HG02610 (cell line): ENCODE measurements around the gene BMP5.

Source experiments
- ATAC-seq: cut with Tn5 transposase; IDR thresholded peaks from one replicate; pipeline ENCODE4 v1.9.1; 2021; ENCODE audit warnings: mild to moderate bottlenecking, moderate library complexity; ENCODE audit not compliant: unreplicated experiment

BMP5 gene

DNA sequence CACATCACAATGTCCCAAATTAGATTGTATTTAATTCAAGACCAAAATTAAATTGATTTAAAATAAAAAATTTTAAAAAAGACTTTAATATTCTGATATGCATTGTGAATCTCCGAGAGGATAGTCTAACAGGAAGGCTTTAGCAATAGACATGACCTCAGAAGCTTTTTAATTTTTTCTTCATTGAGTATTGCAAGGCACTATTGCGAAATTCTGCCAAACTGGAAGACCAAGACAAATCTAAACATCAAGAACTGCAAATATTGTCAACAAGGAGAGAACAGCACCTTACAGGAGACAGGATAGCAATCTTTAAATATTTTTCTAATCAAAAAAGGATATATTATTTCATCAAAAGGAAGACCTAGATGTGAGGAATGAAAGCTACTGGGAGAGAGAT lies 56.9 kb downstream of the BMP5 start:
- ATAC-seq: no peak

GRCh38 chr6:55812509-55812908 lies 62.9 kb downstream of the BMP5 start:
- ATAC-seq: no peak

DNA sequence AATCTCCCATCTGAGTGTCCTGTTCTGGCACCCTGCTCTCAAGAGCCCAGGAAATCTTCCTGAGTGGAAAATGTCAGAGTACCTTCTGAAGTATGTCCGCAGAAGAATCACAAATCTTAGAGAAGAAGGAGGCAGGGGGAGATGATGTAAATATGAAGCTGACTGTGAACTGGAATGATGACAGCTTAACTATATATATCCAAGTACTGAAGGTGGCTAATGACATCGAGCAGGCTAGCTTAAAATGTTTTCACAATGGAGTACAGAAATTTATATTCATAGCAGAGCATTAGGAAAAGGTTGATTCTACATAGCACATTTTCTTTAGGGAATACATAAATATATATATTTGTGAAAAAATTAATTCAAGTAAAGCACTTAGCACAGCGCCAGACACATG lies 64.3 kb downstream of the BMP5 start:
- ATAC-seq: no peak

GRCh38 chr6:55802259-55802658 lies 73.1 kb downstream of the BMP5 start:
- ATAC-seq: no peak

DNA sequence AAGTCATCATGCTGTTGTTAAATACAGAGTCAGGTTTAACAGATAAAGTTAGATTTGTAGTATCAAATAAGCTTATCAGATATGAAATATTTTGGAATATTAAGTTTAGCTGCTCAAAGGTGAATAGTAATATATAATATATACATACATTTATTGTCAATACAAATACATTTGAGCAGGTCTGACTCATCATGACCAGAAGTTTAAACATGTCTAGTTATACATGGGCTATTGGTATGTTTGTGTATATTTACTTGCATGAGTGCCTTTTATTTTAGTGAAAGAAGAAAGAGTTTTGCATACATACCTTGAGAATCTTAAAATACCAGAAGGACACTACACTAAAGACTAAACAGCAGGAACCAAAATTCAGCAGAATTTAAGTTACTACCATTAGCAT lies 76.8 kb downstream of the BMP5 start:
- no peak for ATAC-seq

GRCh38 chr6:55794136-55794812 lies 81.1 kb downstream of the BMP5 start:
- ATAC-seq: no peak

DNA sequence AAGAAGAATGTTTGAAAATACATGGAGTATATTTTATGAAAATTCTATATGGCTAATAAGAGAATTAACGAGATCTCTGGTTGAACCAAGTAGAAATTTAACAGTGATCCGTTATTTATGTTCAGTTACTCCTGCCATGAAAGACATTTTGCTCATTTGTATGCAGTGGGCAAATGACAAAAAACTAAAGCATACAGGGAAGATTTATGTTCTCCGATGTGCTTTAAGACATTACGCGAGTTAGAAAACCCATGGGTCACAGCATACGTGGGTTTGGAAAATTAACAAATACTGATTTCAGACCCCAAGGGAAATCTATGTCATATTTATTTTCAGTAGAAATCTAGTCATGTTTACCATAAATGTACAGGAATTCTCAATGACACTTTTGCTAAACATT lies 90.1 kb downstream of the BMP5 start:
- ATAC-seq: no peak

- ATAC-seq: no peak
Observed at GRCh38 chr6:55782275-55782674, 93.1 kb downstream of the BMP5 start.

GRCh38 chr6:55778705-55779104 lies 96.7 kb downstream of the BMP5 start:
- ATAC-seq: peak; percentile 81

GRCh38 chr6:55777469-55777868 lies 97.9 kb downstream of the BMP5 start:
- ATAC-seq: no peak

DNA sequence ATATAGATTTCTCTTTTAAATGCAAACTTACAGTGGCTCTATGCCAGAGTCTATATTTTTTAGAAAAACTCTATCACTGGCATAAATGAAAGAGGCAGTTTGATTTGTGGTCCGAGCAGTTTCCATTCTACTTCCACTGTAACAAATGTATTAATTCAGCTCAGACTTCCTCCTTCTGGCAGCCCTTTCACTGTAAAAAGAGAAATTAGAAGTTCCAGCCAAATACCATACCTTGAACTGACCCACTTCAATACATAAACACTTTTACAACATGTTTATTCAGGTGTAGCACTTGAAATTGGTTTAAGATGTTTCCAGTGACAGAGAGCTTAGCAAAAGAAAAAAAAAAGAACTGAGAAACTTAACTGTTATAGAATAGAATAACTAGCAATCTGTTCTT lies 99.3 kb downstream of the BMP5 start:
- ATAC-seq: no peak

DNA sequence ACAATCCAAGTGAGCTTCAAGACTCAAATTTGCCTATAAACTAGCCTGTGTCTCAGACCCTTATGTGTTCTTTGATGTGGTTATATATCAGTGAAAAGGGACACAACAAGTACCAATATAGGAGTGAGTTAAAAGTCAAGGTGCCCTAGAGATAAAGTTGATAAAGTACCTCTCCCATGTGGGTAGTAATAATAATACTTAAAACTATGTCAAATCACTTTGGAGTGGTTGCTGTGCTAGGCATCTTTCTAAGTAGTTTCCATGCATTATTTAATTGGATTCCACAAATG lies 100.4 kb downstream of the BMP5 start:
- no peak for ATAC-seq

GRCh38 chr6:55774286-55775028 lies 100.9 kb downstream of the BMP5 start:
- no peak for ATAC-seq

- no peak for ATAC-seq
Observed at GRCh38 chr6:55773620-55774216, 101.7 kb downstream of the BMP5 start.

DNA sequence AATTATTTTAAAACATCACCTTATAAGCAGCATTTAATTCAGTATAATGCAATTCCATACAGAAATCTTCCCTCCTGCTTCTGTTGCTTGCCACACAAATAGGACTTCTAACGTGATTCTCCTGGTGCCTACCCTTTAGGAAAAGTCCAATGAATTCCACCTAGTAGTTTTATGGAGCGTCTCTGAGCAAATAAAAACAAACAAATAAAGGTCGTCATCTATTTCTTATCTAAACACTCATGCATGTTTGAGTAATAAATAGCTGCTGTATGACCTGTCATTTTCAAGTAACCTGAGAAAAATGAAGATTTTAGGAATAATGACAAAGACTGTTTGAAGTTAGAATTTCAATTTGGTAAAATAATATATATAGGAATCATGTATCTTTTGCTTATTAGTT lies 102.7 kb downstream of the BMP5 start:
- ATAC-seq: no peak

GRCh38 chr6:55759536-55759935 lies 115.9 kb downstream of the BMP5 start:
- ATAC-seq: no peak

DNA sequence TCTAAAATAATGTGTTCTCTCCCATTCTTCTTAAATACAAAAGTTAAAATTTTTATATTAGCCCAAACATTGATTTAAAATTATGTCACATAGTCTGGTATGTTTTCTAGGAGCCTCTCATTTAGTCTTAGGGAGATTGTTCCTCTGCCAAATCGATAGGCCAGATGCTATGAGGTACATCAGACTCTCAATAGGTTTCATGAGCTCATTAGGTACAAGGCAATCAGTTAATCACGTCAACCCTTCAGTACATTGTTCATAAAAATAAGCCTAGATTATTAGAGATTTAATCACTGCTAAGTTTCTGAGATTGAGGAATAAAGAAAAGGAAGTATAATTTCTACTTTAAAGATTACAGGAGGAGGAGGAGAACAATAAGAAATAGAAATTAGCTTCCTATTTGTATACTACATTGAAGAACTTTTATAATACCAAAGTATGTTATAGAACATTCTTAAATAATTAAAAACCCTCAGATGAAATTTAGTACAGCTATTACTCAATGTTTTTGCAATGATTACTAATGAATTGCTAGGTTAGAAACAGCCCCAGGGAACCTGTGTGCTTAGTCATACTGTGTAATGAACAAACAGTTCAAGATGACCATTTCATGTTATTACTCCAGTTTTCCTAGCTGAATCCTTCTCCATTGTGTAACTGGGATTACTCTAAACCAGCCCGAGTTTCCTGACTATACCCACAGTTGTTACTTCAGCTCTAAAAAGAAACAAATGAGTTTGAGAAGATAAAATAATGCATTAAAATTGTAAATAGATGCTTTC lies 117.0 kb downstream of the BMP5 start:
- no peak for ATAC-seq

- ATAC-seq: no peak
Observed at GRCh38 chr6:55756531-55757031, 118.8 kb downstream of the BMP5 start.

DNA sequence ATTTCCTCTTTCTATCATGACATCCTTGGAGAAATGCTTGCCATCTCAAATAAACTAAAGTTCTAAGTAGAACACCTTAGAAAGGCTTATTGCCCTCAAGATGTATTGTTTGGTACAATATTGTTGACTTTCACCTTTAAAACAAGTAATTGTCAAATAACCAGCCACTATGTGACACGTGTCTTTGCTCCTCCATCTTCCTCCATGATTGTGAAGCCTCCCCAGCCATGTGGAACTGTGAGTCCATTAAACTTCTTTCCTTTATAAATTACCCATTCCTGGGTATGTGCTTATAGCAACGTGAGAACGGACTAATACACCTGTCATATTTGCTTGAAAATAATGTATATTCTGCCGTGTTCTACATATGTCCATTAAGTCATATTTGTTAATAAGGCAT lies 126.5 kb downstream of the BMP5 start:
- no peak for ATAC-seq

DNA sequence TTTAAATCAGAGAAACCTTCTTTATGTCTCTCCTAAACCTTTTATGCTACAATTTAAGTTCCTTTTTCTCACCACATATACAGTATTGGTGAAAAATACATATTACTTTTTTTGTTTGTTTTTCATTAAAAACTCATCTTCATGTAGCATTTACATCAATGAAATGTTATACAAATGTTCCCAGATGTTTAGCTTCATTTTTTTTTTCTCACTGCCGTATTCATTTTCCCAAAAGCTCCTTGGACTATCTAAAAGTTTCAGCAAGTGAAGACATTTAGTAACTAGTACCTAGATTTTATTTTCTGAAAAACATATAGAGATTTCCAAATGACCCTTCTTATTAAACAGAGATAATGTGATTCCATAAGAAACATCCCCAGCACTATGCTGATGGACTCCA lies 128.9 kb downstream of the BMP5 start:
- ATAC-seq: no peak

DNA sequence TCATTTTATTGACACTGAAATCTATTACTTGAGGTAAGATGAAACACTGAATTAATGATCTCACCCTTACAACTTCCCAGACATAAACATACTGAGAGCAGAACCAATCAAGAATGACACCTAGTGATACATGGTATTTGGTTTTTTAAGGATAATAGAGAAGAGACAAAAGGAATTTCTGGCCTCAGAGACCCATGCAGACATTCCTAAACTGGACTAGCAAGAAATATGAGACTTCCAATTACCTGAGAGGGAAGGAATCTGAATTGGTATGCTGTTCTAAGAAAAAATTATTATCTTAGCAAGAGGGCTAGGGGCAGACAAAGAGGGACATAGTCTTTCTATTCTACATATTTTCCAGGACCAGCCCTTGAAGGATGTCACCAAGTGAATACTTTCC lies 141.1 kb downstream of the BMP5 start:
- ATAC-seq: no peak

DNA sequence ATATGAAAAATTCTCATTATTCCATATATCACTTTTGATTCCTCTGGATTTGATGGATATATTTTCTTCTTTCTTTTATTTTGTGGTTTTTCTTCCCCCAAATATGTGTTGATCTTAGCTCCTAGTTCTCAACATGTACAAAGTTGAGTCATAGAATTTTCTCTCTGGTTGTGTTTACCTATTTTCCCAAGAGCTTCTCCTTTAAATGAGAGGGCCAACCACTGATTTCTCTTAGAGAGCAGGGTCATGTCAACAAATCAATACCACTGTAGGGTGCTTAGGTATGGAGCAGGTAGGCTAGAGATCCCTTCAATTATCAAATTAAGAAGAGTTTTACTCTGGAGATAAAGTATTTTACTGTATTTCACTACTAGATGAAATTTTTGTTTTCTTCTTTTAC lies 145.7 kb downstream of the BMP5 start:
- no peak for ATAC-seq
